ENCODE measurements around the gene NEDD9. TPM values are rescaled to one million over a fixed set of nuclear protein-coding genes. Genes with fewer than 3 reads are reported as not detected.
A peak's percentile ranks its signal among the peaks of the same experiment; 100 is the strongest.

NEDD9 gene
- total and polyA plus RNA-seq, 2 of the 13 experiments (the other 11 are each of a cell fraction or from before 2014, with no cell fraction given): 27.1 to 389 TPM

- TF ChIP-seq, protein P1, sequence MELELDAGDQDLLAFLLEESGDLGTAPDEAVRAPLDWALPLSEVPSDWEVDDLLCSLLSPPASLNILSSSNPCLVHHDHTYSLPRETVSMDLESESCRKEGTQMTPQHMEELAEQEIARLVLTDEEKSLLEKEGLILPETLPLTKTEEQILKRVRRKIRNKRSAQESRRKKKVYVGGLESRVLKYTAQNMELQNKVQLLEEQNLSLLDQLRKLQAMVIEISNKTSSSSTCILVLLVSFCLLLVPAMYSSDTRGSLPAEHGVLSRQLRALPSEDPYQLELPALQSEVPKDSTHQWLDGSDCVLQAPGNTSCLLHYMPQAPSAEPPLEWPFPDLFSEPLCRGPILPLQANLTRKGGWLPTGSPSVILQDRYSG (CRISPR knock-in tag; IDR thresholded peaks at IDR 0.05): no peak
- 0 out of 2 replicates have a peak, but pooled peaks have one; percentile 6 for TF ChIP-seq ZNF20 (CRISPR knock-in tag; IDR thresholded peaks at IDR 0.05)
- no peak for TF ChIP-seq HMGXB3 (CRISPR knock-in tag; IDR thresholded peaks at IDR 0.05; ENCODE audit: borderline replicate concordance)
- TF ChIP-seq ZNF746 (CRISPR knock-in tag; IDR thresholded peaks at IDR 0.05): no peak
- peak; percentile 9; the same call in 1 of the 2 replicates for TF ChIP-seq SOX13 (IDR thresholded peaks at IDR 0.05)
- TF ChIP-seq SOX13 (CRISPR knock-in tag; conservative IDR thresholded peaks at IDR 0.05 in 1 of 2, IDR thresholded peaks at IDR 0.05 in 1 of 2): peak in 1 of 2 experiments; percentile 83; a peak in 2 of 4 replicates
- TF ChIP-seq KAT7 (CRISPR knock-in tag; IDR thresholded peaks at IDR 0.05; ENCODE audit: borderline replicate concordance): 0 out of 2 replicates have a peak, but pooled peaks have one; percentile 31
- no peak for TF ChIP-seq ZKSCAN1 (IDR thresholded peaks at IDR 0.05; ENCODE audit: low read length)
- peak; percentile 52; the same call in 1 of the 2 replicates for TF ChIP-seq ZNF839 (CRISPR knock-in tag; IDR thresholded peaks at IDR 0.05; ENCODE audit: borderline replicate concordance)
- no peak for TF ChIP-seq ZNF773 (CRISPR knock-in tag; IDR thresholded peaks at IDR 0.05; ENCODE audit: borderline replicate concordance)
- peak; percentile 46 for TF ChIP-seq HNRNPH1 (optimal IDR thresholded peaks at IDR 0.05; ENCODE audit: low read depth, low read length)
- TF ChIP-seq ZNF777 (CRISPR knock-in tag; IDR thresholded peaks at IDR 0.05): peak; percentile 94
- TF ChIP-seq, protein P2, sequence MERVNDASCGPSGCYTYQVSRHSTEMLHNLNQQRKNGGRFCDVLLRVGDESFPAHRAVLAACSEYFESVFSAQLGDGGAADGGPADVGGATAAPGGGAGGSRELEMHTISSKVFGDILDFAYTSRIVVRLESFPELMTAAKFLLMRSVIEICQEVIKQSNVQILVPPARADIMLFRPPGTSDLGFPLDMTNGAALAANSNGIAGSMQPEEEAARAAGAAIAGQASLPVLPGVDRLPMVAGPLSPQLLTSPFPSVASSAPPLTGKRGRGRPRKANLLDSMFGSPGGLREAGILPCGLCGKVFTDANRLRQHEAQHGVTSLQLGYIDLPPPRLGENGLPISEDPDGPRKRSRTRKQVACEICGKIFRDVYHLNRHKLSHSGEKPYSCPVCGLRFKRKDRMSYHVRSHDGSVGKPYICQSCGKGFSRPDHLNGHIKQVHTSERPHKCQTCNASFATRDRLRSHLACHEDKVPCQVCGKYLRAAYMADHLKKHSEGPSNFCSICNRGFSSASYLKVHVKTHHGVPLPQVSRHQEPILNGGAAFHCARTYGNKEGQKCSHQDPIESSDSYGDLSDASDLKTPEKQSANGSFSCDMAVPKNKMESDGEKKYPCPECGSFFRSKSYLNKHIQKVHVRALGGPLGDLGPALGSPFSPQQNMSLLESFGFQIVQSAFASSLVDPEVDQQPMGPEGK (CRISPR knock-in tag; IDR thresholded peaks at IDR 0.05): peak; percentile 38; the same call in 1 of the 2 replicates
- TF ChIP-seq NFKBIZ (CRISPR knock-in tag; IDR thresholded peaks at IDR 0.05): peak; percentile 62; the same call in 1 of the 2 replicates
- no peak for TF ChIP-seq ZNF781 (CRISPR knock-in tag; IDR thresholded peaks at IDR 0.05; ENCODE audit: borderline replicate concordance, not compliant biosample characterization)
- TF ChIP-seq, protein P3, sequence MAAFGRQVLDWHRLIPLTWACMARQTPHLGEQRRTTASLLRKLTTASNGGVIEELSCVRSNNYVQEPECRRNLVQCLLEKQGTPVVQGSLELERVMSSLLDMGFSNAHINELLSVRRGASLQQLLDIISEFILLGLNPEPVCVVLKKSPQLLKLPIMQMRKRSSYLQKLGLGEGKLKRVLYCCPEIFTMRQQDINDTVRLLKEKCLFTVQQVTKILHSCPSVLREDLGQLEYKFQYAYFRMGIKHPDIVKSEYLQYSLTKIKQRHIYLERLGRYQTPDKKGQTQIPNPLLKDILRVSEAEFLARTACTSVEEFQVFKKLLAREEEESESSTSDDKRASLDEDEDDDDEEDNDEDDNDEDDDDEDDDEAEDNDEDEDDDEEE (CRISPR knock-in tag; IDR thresholded peaks at IDR 0.05): no peak
- peak; percentile 78 for TF ChIP-seq FOXO1 (CRISPR knock-in tag; IDR thresholded peaks at IDR 0.05)
- peak; percentile 71 for TF ChIP-seq MIER2 (CRISPR knock-in tag; IDR thresholded peaks at IDR 0.05)
Observed at GRCh38 chr6:11232770-11233626, 530 bp upstream of the NEDD9 start (continued).

All from HepG2 (cell line).